ENCODE measurements around the gene REN. TPM values are rescaled to one million over a fixed set of nuclear protein-coding genes. Genes with fewer than 3 reads are reported as not detected.

The REN gene
- total and polyA plus RNA-seq, 4 donors, result 0.05 to 0.25 (median 0.15) TPM; not detected in 1

- peak overlapping the region; percentile 83 to 89 for H3K27ac ChIP-seq (ENCODE audit: low read depth in 1 of 2, low read length in 2 of 2)
- peaks cover 4 to 19% (median 9%) of the 10 kb centered on the region in 4 donors for H3K36me3 ChIP-seq (ENCODE audit: control insufficient read depth in 4 of 4, insufficient read depth in 3 of 4, low read depth in 1 of 4, low read length in 3 of 4)
- H3K4me1 ChIP-seq (ENCODE audit: control insufficient read depth in 4 of 4, insufficient read depth in 4 of 4, low read length in 3 of 4), result peaks cover 14 to 74% (median 58%) of the 10 kb centered on the region in 4 donors
- peak overlapping the region; percentile 12 to 60 (median 47) for H3K4me3 ChIP-seq (ENCODE audit: low read depth in 1 of 3, low read length in 3 of 3)
- TF ChIP-seq NR2F2 (IDR thresholded peaks at IDR 0.05), result no peak
- TF ChIP-seq ATF3 (IDR thresholded peaks at IDR 0.05), result no peak
- TF ChIP-seq RAD21 (IDR thresholded peaks at IDR 0.05), result peak; percentile 81 to 89
- TF ChIP-seq FOXA1 (IDR thresholded peaks at IDR 0.05), result no peak
- TF ChIP-seq SP1 (IDR thresholded peaks at IDR 0.05), result no peak
- TF ChIP-seq FOXA2 (IDR thresholded peaks at IDR 0.05), result no peak
- TF ChIP-seq CTCF (IDR thresholded peaks at IDR 0.05; ENCODE audit: low read depth, low read length, missing input control), result peak; percentile 84
- no peak for TF ChIP-seq ZBTB33 (IDR thresholded peaks at IDR 0.05)
- no peak for TF ChIP-seq REST (IDR thresholded peaks at IDR 0.05)
- H3K27me3 ChIP-seq (ENCODE audit: control insufficient read depth in 4 of 4, insufficient read depth in 4 of 4, low read length in 3 of 4), result no peaks in the 10 kb centered on the region
- DNase-seq (ENCODE audit: low spot score), result peak; percentile 75
- peak overlapping the region; percentile 66 to 79 for H3K9ac ChIP-seq (ENCODE audit: low read depth in 1 of 2, low read length in 2 of 2)
- WGBS, result 11% methylated on average over 29 of the region's 29 CpGs
- H3K9me3 ChIP-seq (ENCODE audit: control insufficient read depth in 4 of 4, low read length in 3 of 4), result no peaks in the 10 kb centered on the region
Observed at GRCh38 chr1:204128964-204129896, 36.9 kb downstream of the REN start.

GRCh38 chr1:204128464-204128963, 37.6 kb downstream of the REN start:
- peak overlapping the region; percentile 35 to 50 for H3K9ac ChIP-seq (ENCODE audit: low read depth in 1 of 2, low read length in 2 of 2)
- H3K4me3 ChIP-seq (ENCODE audit: low read depth in 1 of 3, low read length in 3 of 3), result peak overlapping the region in 2 of 3 donors; percentile 44 to 47
- TF ChIP-seq HNF4A (conservative IDR thresholded peaks at IDR 0.05) (no peak), FOXA1 (IDR thresholded peaks at IDR 0.05) (no peak), RXRA (IDR thresholded peaks at IDR 0.05) (no peak), GABPA (IDR thresholded peaks at IDR 0.05 in 1 of 2, conservative IDR thresholded peaks at IDR 0.05 in 1 of 2) (no peak), ZBTB33 (IDR thresholded peaks at IDR 0.05) (no peak), EGR1 (IDR thresholded peaks at IDR 0.05; ENCODE audit: low read depth in 2 of 2) (no peak), RAD21 (IDR thresholded peaks at IDR 0.05) (no peak), YY1 (IDR thresholded peaks at IDR 0.05) (no peak), TAF1 (conservative IDR thresholded peaks at IDR 0.05) (no peak)

More at GRCh38 chr1:204128464-204128963, 37.6 kb downstream of the REN start:
- H3K27me3 ChIP-seq (ENCODE audit: control insufficient read depth in 4 of 4, insufficient read depth in 4 of 4, low read length in 3 of 4), result no peaks in the 10 kb centered on the region
- H3K4me1 ChIP-seq (ENCODE audit: control insufficient read depth in 4 of 4, insufficient read depth in 4 of 4, low read length in 3 of 4), result peaks cover 14 to 67% (median 56%) of the 10 kb centered on the region in 4 donors
- H3K36me3 ChIP-seq (ENCODE audit: control insufficient read depth in 4 of 4, insufficient read depth in 3 of 4, low read depth in 1 of 4, low read length in 3 of 4), result peaks cover 4 to 19% (median 11%) of the 10 kb centered on the region in 4 donors
- no peak for DNase-seq (ENCODE audit: low spot score)
- peak overlapping the region; percentile 49 to 89 for H3K27ac ChIP-seq (ENCODE audit: low read depth in 1 of 2, low read length in 2 of 2)
- H3K9me3 ChIP-seq (ENCODE audit: control insufficient read depth in 4 of 4, low read length in 3 of 4), result no peaks in the 10 kb centered on the region
- 59% methylated on average over 4 of the region's 4 CpGs for WGBS

Measured in liver (tissue), 9 donors.